NCI-H82 (cell line): ENCODE data around the gene SMIM7.
A peak's percentile ranks its signal among the peaks of the same experiment; 100 is the strongest.
"Not testable (repeated sequence)": the region's sequence is repeated elsewhere in the genome, so short reads cannot be mapped to it uniquely, and the experiment has no call there.

ENCODE experiments used
- DNase-seq: peaks from one replicate; lab custom pipeline; 2025; lab: John Stamatoyannopoulos, UW

The SMIM7 gene

DNA sequence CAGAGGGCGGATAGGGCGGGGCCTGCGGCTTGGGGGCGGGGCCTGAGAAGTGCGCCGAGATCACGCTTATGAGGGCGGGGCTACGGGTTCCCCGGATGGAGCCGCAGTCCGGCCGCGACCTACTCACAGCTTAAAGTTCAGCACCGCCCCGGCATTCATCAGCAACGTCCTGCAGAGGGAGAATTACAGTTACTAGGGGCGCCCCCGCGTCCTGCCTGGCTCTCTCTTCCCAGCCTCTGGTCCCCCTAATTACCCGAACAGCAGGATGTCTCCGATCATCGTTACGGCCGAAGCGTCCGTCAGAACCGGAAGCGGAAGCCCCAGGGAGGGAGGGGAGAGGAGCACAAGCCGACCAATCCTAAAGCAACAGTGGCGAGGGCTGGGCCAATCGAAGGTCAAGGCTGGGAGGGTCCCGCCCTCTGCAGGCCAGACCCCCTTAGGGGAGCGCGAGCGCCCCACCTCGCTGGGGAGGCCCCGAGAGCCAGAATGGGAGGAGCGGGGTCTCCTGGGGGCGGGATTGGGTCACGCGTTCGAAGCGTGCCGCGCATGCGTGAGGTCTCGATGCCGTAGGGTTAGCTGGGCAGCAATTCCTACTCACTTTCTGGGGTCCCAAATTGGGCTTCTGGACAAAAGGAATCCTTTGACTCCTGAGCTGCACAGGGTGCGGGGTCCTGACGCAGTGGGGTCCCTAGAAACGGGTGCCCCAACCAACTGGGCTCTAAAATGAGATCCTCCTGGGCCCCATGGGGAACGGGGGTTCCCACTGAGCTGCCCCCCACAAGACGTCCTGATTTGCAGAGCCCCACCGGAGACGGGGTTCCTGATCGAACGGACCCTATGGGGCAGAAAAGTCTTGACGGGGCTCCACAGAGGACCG, at the start of gene SMIM7:
Gene SMIM7 (minus strand): TSS at position 313 of the 877 bp plus-strand sequence. CDS start 34 bp downstream, at position 279.
- peak; percentile 100 for DNase-seq

DNA sequence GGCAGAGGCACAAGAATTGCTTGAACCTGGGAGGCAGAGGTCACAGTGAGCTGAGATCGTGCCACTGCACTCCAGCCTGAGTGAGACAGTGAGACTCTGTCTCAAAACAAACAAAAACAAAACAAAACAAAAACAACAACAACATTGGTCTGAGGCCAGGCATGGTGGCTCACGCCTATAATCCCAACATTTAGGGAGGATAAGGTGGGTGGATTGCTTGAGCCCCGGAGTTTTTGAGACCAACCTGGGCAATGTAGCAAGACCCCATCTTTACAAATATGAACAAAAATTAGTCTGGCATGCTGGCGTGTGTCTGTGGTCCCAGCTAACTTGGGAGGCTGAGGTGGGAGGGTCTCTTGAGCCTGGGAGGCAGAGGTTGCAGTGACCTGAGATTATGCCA, 43.7 kb upstream of the SMIM7 start:
- DNase-seq: no peak

DNA sequence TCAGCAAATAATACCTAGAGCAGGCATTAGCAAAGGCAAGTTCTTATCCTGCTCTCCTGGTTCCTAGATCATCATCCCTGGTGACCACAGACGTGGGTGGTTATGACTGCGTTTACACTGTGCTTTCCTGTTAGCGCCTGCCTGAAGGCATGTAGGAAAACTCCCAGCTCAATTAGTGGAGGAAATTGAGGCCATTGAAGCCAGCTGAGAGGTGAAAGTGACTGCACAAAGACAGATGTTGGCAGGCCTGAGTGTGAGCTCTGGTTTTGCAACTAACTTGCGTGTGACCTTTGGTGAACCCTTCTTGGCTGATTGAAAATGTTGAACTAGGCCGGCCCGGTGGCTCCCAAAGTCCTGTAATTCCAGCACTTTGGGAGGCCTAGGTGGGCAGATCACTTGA, 42.2 kb upstream of the SMIM7 start:
- no peak for DNase-seq

DNA sequence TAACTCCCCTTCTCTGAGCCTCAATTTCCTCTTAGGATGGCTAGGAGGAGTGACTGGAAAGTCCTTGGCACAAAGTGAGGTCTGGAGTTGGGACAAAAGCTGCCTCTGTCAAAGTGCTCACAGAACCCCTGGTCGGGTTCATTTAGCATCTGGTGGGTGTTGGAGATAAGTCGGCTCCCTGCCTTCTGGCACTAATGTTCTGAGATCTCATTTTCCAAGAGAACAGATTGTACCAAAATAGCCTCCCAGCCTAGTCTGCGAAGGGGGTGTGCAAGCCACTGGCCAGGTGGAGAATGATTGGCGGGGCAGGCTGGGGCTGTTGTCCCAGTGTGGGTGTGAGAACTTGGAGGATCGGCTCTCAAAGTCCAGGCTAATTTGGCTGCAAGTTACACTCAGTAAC, 39.0 kb upstream of the SMIM7 start:
- DNase-seq: peak; percentile 98

DNA sequence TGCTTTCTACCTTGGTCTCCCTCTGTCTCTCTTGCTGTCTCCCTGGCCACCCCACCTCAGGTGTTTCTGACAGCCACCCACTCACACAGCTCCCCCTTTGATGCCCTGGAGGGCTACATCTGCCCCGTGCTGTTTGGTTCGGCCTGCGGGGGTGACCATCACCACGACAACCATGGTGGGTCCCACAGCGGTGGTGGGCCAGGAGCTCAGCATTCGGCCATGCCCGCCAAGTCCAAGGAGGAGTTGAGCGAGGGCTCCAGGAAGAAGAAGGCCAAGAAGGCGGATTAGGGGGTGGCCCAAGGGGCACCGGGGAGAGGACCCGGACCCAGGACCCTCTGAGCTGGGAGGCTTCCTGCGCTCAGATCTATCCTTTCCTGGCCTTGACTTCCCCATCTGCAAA, 28.1 kb upstream of the SMIM7 start:
- DNase-seq: no peak

DNA sequence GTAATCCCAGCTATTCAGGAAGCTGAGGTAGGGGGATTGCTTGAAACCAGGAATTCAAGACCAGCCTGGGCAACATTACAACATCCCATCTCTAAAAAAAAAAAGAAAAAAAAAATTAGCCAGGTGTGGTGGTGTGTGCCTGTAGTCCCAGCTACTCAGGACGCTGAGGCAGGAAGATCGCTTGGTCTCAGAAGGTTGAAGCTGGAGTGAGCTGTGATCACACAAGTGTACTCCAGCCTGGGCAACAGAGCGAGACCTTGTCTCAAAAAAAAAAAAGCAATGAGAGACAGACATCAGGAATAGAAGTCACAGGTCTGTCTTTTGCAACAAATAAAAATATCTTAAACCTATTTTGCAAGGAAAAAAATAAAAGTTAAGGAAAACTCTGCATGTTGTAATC, 24.3 kb upstream of the SMIM7 start:
- no peak for DNase-seq

DNA sequence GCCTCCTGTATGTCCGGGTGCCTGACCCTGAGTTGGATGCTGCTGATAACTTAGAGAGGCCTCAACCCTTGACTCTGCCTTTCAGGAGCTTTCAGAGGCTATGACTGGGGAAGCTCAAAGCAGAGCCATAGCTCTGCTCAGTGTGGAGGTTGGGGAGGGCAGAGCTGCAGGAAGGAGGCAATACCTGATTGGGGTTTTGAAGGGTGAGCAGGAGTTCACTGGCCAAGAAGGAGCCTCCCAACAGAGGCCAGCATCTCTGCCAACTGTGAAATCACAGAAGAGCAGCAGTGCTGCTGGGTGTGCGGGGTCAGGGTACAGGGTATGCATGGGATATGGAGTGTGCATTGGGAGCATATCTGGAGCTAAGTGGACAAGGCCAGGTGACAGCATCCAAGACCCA, 22.6 kb upstream of the SMIM7 start:
- no peak for DNase-seq

DNA sequence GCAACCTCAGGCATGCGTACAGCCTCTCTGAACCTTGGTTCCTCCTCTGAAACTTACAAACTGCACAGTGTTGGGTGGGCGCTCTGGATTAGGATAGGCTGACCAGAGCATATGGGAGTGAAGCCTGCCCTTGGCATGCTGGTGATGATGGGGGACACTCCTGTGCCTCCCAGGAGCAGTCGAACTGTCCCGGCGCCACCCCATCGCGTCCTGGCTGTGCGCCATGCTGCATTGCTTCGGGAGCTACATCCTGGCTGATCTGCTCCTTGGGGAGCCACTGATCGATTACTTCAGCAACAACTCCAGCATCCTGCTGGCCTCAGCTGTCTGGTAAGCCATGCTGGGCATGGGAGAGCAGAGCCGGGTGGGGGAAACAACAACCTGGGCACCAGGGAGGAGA, 19.9 kb upstream of the SMIM7 start:
- no peak for DNase-seq

DNA sequence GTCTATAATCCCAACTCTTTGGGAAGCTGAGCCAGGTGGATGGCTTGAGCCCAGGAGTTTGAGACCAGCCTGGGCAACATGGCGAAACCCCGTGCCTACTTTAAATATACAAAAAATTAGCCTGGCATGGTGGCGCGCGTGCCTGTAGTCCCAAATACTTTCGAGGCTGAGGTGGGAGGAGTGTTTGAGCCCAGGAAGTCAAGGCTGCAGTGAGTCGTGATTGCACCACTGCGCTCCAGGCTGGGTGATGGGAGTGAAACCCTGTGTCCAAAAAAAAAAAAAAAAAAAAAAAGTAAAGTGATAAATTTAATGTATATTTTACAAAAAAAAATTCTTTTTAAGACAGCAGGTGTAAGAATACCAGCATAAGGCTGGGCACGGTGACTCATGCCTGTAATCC, 18.6 kb upstream of the SMIM7 start:
- no peak for DNase-seq

DNA sequence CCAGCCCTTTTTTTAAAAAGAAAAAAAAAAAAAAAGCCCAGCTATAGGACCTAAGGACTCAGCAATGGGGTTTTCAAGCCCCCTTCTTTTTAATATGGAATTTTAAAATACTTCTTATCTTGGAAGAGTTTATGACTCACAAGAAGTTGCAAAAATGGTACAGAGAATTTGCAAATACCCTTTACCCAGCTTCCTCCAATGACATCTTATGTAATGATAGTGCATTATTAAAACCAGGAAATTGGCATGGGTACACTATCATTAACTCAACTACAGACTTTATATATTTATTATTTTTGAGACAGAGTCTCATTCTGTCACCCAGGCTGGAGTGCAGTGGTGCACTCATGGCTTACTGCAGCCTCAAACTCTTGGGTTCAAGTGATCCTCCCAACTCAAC, 17.1 kb upstream of the SMIM7 start:
- no peak for DNase-seq

DNA sequence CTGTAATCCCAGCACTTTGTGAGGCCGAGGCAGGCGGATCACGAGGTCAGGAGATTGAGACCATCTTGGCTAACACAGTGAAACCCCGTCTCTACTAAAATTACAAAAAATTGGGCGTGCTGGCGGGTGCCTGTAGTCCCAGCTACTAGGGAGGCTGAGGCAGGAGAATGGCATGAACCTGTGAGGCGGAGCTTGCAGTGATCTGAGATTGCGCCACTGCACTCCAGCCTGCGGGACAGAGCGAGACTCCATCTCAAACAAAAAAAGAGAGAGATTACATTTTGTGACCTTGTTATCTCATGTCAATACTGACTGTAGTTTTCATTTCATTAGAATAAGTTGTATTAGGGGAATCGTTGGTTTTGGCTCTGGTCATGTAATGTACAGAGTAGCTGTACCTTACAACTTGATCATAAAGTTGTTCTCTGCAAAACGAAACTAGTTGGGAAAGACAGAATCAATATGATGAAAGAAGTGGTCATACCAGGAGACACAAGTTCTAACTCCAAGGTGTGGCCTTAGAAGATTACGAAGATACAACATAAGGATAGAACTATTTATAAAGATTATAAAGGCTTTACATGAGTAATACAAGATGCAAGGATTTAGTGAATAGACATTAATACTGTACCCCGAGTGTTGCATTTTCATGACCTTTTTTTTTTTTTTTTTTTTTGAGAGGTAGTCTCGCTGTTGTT, 16.3 kb upstream of the SMIM7 start:
- DNase-seq: no peak

DNA sequence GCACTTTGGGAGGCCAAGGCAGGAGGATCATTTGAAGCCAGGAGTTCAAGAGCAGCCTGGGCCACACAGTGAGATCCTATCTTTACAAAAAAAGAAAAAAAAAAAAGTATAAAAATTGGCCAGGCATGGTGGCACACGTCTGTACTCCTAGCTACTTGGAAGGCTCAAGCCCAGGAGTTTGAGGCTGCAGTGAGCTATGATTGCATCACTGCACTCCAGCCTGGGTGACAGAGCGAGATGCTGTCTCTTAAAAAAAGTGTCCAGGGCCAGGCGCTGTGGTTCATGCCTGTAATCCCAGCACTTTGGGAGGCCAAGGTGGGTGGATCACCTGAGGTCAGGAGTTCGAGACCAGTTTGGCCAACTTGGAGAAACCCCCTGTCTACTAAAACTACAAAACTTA, 13.9 kb upstream of the SMIM7 start:
- not testable (repeated sequence) for DNase-seq

DNA sequence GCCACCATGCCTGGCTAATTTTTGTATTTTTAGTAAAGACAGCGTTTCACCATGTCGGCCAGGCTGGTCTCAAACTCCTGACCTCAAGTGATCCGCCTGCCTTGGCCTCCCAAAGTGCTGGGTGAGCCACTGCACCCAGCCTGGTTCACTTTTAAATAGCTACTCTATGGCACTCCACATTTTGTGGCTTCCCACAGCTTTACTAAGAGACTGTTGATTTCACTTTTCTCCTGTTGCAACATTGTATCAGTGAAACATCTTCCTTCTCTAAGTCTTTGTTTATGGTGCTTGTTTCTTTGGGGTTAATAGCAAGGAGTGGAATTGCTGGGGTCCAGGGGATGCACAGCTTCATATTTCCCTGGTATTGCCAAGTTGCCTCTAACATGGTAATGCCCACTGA, 13.3 kb upstream of the SMIM7 start:
- DNase-seq: no peak

DNA sequence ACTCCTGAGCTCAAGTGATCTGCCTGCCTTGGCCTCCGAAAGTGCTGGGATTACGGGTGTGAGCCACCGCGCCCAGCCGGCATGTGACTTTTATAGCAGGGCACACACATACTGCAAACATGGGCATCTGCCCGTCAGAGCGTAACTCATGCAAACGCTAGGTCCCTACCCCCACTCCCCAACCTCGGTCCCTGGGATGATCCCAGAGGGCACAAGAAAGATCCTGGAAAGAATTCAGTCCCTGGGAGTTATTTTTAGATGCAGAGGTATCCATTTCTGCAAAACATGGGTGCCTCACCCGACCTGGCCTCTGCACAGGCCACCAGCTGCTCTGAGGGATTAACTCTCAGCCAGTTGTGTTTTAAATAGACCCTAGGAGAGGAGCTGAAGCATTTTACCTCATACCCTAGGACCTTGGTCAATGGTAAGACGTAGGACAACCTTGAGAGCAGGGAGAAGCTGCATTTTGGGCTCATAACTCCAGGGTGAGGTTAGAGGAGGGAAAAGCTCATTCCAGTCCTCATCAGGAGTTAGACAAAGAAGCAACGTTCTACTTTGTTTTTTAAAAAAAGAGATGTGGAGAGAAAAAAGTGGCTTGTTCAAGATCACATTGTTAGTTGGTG, 11.8 kb upstream of the SMIM7 start:
- peak; percentile 96 for DNase-seq

DNA sequence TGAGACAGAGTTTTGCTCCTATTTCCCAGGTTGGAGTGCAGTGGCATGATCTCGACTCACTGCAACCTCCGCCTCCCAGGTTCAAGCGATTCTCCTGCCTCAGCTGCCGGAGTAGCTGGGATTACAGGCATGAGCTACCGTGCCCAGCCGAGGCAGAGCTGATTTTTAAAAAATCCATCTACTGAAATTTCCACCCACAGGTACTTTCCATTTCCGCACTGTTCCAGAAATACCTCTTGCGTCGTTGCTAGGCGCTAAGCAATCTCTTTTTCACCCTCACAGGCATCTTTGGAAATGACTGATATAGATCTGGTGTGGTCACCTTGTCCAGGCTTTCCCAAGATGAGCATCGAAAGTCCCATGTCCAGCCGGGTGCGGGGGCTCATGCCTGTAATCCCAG, 10.3 kb upstream of the SMIM7 start:
- no peak for DNase-seq

DNA sequence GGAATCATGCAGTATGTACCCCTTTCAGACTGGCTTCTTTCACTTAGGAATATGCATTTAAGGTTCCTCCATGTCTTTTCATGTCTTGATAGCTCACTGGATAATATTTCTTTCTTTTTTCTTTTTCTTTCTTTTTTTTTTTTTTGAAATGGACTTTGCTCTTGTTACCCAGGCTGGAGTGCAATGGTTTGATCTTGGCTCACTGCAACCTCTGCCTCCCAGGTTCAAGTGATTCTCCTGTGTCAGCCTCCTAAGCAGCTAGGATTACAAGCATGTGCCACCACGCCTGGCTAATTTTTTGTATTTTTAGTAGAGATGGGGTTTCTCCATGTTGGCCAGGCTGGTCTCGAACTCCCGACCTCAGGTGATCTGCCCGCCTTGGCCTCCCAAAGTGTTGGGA, 8.8 kb upstream of the SMIM7 start:
- DNase-seq: not testable (repeated sequence)

DNA sequence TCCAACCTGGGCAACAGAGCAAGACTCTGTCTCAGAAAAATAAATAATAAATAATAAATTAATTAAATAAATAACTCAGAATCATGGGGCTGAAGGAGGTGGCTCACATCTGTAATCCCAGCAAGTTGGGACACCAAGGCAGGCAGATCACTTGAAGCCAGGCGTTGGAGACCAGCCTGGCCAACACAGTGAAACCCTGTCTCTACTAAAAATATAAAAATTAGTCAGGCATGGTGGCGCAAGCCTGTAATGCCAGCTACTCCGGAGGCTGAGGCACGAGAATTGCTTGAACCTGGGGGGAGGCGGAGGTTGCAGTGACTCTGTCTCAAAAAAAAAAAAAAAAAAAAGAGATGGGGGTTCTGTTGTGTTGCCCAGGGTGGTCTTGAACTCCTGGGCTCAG, 8.2 kb upstream of the SMIM7 start:
- no peak for DNase-seq

DNA sequence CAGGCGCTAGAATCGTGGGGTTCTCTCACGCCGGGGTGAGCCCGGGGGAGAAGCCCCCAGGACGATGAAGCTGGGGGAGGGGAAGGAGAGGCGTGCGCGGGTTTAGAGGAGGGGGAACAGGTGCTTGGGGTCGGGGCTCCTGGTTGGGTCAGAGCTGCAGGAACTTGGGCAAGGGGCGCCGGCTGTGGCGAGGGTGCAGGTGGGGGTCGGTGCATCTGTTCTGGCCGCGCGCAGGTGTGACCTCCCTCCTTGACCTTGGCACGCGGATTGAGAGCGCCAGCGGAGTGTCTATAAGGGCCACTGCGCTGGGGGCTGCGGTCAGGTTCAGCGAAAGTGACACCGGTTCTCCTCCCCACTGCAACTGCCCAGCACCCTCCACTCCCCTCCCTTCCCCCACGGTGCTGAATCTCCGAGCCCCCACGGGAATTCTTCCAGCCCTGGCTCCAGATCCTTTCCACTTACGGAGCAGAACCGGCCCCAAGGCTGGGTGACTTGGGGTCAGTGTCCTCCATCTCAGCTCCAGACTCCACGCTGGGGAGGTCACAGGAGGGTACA, 1.6 kb upstream of the SMIM7 start:
- DNase-seq: peak; percentile 87

DNA sequence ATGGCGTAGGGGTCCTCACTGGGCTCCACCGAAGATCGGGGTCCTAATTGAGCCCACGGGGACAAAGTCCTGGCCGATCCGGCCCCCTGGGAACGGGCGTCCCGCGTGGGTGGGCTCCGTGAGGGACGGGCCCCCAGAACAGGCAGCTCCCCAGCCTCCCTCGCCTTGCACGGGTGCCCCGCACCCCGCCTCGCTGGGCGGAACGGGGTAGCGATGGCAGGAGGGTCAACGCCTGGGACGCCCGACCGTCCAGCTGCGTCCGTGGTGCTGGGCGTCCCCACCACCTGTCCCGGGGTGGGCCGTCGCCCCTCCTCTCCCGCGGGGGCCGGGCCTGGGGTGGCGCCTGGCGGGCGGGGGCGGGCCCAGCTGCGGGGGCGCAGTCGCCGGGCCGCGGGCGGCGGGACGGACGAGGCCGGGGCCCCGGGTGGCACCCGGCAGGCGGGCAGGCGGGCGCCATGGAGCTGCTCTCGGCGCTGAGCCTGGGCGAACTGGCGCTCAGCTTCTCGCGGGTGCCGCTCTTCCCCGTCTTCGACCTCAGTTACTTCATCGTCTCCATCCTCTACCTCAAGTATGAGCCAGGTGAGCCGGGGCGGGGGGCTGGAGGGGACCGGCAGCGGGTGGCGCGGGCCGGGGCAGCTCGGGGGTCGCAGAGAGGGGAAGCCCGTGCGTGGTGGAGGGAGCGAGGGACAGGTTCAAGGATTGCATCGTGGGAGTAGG, 977 bp upstream of the SMIM7 start, which contains the start of gene TMEM38A:
Gene TMEM38A (plus strand): TSS at position 377 of the 717 bp plus-strand sequence. CDS start 79 bp downstream, at position 456.
- DNase-seq: peak; percentile 77

DNA sequence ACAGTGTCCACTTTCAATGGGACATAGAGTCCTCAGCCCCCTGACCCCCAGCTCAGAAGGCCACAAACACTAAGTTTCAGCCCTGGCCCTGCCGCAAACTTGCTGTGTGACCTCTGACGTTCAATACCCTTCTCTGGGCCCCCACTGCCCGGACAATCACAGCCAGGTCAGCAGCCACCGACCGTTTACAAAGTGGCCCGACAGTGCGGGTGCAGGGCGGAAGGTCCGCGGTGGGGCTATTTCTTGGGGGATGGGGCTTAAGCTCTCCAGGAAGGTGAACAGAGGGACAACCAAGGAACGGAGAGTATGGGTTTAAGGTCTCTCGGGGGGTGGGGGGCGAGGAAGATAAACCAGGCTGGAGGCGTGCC, 496 bp downstream of the SMIM7 start:
- no peak for DNase-seq

DNA sequence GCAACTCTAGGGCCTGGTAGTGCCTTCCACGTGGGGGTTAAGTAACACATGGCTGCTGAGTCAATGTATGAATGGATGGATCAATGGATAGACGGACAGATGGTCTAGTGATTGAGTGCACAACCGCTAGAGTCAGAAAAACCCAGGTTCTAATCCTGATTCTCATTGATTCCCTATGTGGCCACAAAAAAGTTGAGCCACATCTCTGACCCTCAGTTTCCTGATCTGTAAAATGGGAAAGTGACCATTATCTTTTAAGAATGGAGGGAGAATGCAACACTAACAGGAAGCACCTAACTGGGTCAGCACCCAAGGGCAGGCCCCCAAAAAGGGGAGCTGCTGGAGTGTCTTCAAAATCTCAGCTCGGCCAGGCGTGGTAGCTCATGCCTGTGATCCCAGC, 2.6 kb downstream of the SMIM7 start:
- DNase-seq: no peak

DNA sequence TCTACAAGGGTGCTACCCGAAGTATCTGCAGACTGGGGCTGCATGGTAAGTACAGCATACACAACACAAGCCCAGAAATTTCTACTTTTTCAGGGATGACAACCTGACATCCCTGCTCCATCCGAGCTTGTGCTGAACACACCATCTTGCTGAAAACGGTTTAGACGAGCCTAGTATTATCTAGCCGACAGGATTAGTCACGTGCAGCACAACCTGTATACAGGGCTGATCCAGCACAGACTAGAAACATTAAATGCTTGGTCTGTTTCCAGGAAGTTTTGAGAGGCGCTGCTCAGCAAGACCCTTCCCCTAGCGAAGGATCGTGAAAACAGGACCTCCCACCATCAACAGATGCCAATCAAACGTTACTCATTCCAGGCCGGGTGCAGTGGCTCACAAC, 4.2 kb downstream of the SMIM7 start:
- DNase-seq: peak; percentile 31
